Measurements from ENCODE around the gene HTR1A. TPM values are rescaled to one million over a fixed set of nuclear protein-coding genes. Genes with fewer than 3 reads are reported as not detected.

HTR1A gene
- total RNA-seq, 1 donor from 2014 or later: not detected

GRCh38 chr5:63928451-63928850 lies 33.8 kb downstream of the HTR1A start:
- Histone ChIP-seq H3K4me1 (no peaks in the 10 kb centered on the region), H3K36me3 (no peaks in the 10 kb centered on the region), H3K27me3 (no peaks in the 10 kb centered on the region), H3K4me3 (no peak overlapping the region), H3K9me3 (no peaks in the 10 kb centered on the region), H3K27ac (no peak overlapping the region)
- no peak for TF ChIP-seq CTCF (IDR thresholded peaks at IDR 0.05)
- intact Hi-C loops (cut with DNase I): no loop called here
- no peak for DNase-seq (ENCODE audit: low spot score in 2 of 2)

GRCh38 chr5:63923914-63924313 lies 38.3 kb downstream of the HTR1A start:
- no peak overlapping the region for H3K4me3 ChIP-seq
- no peak for TF ChIP-seq CTCF (IDR thresholded peaks at IDR 0.05)
- no peaks in the 10 kb centered on the region for H3K4me1 ChIP-seq
- no peak for DNase-seq (ENCODE audit: low spot score in 2 of 2)
- no peak overlapping the region for H3K27ac ChIP-seq
- intact Hi-C loops (cut with DNase I): no loop called here
- H3K27me3 ChIP-seq: no peaks in the 10 kb centered on the region
- H3K36me3 ChIP-seq: no peaks in the 10 kb centered on the region
- H3K9me3 ChIP-seq: no peaks in the 10 kb centered on the region

GRCh38 chr5:63919763-63920478 lies 42.3 kb downstream of the HTR1A start:
- H3K36me3 ChIP-seq: no peaks in the 10 kb centered on the region
- no peak overlapping the region for H3K4me3 ChIP-seq
- H3K4me1 ChIP-seq: no peaks in the 10 kb centered on the region
- no peaks in the 10 kb centered on the region for H3K27me3 ChIP-seq
- TF ChIP-seq CTCF (IDR thresholded peaks at IDR 0.05): no peak
- H3K27ac ChIP-seq: no peak overlapping the region
- intact Hi-C loops (cut with DNase I): no loop called here
- no peak for DNase-seq (ENCODE audit: low spot score in 2 of 2)
- no peaks in the 10 kb centered on the region for H3K9me3 ChIP-seq

- Histone ChIP-seq H3K36me3 (no peaks in the 10 kb centered on the region), H3K4me3 (no peak overlapping the region), H3K4me1 (no peaks in the 10 kb centered on the region), H3K9me3 (no peaks in the 10 kb centered on the region), H3K27ac (no peak overlapping the region), H3K27me3 (no peaks in the 10 kb centered on the region)
- intact Hi-C loops (cut with DNase I): no loop called here
- TF ChIP-seq CTCF (IDR thresholded peaks at IDR 0.05): no peak
- no peak for DNase-seq (ENCODE audit: low spot score in 2 of 2)
Measured at GRCh38 chr5:63916786-63917185, 45.5 kb downstream of the HTR1A start.

GRCh38 chr5:63911871-63912270 lies 50.4 kb downstream of the HTR1A start:
- intact Hi-C loops (cut with DNase I): no loop called here
- no peak for TF ChIP-seq CTCF (IDR thresholded peaks at IDR 0.05)
- no peaks in the 10 kb centered on the region for H3K27me3 ChIP-seq
- H3K27ac ChIP-seq: no peak overlapping the region
- no peaks in the 10 kb centered on the region for H3K36me3 ChIP-seq
- no peak overlapping the region for H3K4me3 ChIP-seq
- H3K4me1 ChIP-seq: no peaks in the 10 kb centered on the region
- DNase-seq (ENCODE audit: low spot score in 2 of 2): no peak
- H3K9me3 ChIP-seq: no peaks in the 10 kb centered on the region

Other genes with a start within 250 kb of the HTR1A start
- 7.9 TPM for gene RNF180, start 203.4 kb upstream of the HTR1A start, total RNA-seq